HG03432 (cell line): ENCODE results near the gene PRMT7.

Source experiments
- ATAC-seq: cut with Tn5 transposase; IDR thresholded peaks from one replicate; pipeline ENCODE4 v1.9.1; 2021; ENCODE audit warnings: mild to moderate bottlenecking, moderate library complexity; ENCODE audit not compliant: unreplicated experiment

Gene PRMT7

GRCh38 chr16:68310774-68311511 lies at the start of gene PRMT7, which contains the start of gene SLC7A6OS:
Gene PRMT7 (plus strand): TSS chr16:68311019. CDS start chr16:68315980, 4,961 bp downstream.
Gene SLC7A6OS (minus strand): TSS chr16:68310946. CDS start chr16:68310926, 20 bp downstream.
- peak; percentile 97 for ATAC-seq

DNA sequence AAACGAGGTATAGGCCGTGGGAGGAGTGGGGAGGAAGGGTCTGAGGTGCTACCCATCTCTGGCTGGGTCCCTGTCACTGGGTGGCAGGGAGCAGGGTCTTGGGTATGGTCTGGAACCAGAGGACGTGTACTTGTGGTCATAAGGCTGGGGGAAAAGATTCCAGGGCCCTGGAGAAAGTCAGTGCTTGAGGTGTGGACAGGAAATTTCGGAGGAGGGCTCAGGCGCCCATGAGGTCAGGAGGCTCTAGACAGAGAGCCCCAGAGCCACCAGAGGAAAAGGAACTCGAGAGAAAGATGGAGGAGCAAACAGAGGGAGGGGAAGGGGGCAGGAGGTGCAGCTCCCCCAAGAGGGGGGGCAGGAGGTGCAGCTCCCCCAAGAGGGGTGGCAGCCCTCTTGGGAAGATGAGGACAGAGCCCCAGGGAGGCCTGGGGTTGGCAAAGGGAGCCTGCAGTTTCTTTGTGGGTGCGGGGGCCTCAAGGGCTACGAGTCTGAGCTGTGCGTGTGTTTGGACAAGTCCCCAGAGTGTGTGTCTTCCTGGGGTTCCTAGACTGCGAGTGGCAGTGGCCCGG lies 47.2 kb upstream of the PRMT7 start:
- ATAC-seq: peak; percentile 14

DNA sequence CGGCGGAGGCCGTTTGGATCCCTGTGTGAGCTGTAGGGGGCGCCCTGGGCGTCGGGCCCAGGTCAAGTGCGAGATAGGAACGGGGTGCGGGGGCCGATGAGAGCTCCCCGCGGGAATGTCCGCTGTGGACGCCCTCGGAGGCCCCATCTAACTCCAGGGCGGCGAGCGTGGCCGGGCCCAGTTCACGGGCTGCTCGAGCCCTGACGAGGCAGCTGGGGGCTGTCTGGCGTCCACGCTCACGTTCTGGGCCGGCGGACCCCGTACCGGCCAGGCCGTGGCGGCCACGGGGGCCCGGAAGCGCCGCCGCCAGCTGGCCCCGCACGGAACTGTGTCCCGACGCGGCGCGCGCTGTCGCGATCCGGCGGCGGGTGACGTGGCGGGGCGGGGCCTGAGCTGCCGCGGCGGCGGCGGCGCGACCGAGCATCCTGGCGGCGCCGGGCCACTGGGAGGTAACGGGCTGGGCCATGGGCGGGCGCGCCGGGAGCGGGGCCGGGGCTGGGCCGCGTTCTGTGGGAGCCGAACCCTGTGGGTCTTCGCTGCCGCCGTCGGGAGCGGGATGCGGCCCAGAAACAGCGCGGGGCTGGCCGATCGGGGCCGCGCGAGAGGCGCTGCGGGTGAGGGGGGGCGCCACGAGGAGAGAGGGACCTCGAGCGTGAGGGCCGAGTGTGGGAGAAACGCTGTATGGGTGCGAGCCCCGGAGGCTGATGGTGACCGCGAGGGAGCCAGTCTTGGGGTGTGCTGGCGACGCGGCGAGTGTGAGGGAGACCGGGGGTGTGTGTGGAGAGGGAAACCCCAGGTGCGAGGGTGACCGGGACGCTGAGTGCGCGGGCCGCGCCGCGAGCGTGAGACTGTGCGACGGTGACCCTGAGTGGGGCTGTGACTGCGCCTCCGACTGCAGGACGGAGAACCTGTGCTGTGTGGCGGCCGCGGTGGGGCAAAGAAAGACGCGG lies 46.4 kb upstream of the PRMT7 start, which contains the start of gene SLC7A6:
TSS of gene SLC7A6 (plus strand) at position 399 of the 950 bp plus-strand sequence. CDS start 10,201 bp downstream, outside the sequence.
- peak; percentile 66 for ATAC-seq

- ATAC-seq: no peak
These were observed 45.5 kb upstream of the PRMT7 start for GRCh38 chr16:68265078-68265920.

GRCh38 chr16:68267612-68268405 lies 43.0 kb upstream of the PRMT7 start:
- no peak for ATAC-seq

DNA sequence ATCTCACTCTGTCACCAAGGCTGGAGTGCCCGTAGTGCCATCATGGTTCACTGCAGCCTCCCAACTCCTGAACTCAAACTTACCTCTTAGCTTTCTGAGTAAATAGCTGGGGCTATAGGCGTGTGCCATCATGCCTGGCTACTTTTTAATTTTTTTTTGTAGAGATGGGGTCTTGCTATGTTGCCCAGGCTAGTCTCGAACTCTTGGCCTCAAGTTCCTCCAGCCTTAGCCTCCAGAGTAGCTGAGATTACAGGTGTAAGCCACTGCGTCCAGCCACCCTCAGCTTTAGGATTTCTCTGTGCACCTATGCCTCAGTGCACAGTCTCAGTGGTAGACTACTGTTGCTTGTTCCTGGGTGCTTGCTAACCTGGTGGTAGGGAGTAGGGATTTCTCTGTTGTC lies 41.0 kb upstream of the PRMT7 start:
- no peak for ATAC-seq

DNA sequence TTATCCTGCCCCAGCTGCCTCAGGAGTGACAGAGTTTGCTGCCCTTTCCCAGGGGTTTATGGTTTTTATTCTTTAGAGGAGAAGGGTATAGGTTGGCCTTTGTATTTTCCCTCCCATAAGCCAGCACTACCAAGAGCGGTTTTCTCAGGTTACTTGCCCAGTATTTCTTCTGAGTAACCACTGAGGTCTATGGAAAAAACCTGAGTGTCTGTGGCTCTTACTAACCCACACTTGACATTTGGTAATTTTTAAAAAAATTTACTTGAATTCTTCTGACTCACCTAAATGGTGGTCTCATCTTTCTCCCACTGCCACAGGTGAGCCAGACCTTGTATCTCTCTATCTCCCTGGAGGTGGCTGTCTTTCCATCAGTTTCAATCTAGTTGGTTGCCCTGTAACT lies 40.5 kb upstream of the PRMT7 start:
- no peak for ATAC-seq

DNA sequence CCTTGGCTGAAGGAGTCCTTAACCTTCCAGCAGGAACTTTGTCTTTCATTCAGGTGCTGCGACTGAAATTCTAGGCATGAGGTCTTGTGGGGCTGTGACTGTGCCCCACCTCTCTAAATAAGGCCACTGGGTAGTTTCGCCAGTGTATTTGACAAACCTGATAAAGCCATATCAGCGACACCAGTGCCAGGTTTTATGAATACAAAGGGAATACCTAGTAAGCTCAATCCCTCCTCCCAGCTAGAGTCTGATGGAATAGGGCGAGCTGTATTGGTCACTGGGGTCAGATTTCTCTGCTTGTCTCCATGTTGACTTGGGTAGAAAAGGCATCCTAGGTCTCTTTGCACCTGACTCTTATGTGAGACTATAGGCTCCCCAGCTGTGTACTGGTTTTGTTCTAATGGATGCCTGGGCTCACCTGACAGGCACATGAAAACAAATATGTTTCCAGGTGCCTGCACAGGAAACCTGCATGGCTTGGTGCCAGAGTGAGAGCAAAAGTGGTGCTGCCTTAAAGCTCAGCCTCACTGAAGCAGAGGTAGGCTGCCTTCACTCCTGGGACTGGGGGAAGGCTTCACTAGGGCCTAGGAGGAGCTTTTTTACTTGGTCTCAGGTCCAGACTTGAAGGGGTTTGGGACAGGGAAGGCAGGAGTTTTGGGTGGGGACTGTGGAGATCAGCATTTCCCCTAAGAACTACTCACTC lies 38.2 kb upstream of the PRMT7 start:
- no peak for ATAC-seq

- no peak for ATAC-seq
These were observed 37.4 kb upstream of the PRMT7 start for GRCh38 chr16:68273459-68273858.

- no peak for ATAC-seq
These were observed 36.9 kb upstream of the PRMT7 start for GRCh38 chr16:68273896-68274295.

DNA sequence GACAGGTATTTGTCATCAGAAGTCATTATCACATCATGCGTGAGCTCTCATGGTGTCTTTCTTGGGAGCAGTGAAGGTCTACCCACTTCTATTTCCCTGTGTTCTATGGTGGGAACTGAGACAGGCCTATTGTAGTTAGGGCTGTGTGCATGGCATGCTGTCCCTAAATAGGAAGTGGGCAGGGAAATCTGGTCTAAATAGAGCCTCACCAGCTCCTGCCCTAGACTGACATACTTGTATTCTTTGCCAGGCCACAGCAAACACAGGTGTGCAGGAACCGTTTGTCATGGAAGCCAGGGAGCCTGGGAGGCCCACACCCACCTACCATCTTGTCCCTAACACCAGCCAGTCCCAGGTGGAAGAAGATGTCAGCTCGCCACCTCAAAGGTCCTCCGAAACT lies 36.4 kb upstream of the PRMT7 start:
- ATAC-seq: no peak

- ATAC-seq: peak; percentile 82
These were observed 35.1 kb upstream of the PRMT7 start for GRCh38 chr16:68275611-68276191.

GRCh38 chr16:68276223-68276622 lies 34.6 kb upstream of the PRMT7 start:
- ATAC-seq: no peak

DNA sequence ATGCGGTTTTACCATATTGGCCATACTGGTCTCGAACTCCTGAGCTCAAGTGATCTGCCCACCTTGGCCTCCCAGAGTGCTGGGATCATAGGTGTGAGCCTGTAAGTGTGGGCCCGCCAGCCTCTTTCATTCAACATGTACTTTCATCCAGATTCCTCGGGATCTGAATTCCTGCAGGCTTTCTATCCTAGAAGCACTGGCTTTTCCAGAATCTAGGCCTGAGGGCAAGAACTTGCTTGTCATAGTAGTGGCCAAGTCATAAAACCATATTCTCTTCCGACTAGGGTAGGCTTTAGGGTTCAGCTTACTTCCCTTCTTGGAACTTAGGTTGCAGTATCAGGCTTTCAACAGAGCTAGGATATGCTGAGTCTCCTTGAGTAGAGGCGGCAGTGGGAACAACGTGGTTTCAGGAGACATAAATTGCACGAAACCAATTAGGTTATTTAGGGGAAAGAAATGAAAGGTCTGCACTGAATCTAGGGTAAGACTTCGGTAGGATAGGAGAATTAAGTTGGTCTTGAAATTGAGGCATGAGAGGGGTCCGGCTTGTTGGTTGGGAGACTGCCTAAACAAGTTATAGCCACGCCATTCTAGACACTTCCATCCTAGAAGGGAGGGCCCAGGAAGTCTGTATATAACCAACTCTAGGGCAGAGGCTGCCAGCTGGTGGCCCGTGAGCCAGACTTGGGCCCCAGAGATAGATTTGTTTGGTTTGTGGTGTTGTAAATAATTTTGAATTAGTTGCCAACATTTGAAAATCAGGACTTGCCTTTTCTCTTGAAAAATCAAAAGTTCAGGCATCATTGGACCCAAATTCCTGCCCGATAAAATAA lies 30.9 kb upstream of the PRMT7 start:
- ATAC-seq: no peak

DNA sequence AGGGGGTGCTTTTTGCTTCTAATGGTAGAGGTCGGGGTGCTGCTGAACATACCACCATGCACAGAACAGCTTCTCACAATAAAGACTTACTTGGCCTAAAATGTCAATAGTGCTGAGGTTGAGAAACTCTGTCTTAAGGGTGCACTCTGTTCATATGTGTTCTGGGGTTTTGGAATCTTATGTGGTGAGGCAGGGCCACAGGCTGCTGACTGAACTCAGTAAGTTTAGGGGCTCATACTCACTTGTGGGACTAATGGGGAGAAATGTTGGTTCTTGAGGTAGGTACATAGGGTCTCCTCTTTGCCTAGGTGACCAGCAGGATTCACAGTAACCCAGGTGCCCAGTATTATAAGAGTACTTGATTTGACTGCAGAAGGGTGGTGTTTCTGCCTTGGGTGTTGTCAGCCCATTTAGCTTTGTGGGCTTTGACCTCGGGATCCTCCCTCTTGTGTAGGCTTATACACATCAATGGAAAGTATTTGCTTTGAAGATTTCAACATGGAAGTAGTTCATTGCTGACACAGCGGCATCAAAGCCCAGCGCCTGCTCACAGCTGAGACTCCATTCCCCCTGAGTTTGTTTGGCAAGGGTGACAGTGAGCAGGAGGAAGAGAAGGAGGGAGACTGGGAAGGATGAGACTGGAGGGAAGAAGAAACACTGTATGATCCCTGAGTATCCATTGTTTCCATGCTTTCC lies 29.3 kb upstream of the PRMT7 start:
- no peak for ATAC-seq

DNA sequence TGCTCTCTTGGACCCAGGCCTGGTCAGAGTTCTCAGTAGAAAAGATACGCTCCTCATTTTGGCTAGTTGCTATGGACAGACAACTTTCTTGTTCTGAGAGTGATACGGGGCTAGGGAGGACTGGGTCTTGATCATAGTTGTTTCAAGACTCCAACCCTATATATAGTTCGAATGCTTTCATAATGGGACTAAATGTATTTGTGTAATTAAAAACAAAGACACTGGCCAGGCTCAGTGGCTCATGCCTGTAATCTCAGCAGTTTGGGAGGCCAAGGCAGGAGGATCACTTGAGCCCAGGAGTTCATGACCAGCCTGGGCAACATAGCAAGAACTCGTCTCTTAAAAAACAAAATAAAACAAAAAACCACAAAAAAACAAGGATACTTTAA lies 28.8 kb upstream of the PRMT7 start:
- no peak for ATAC-seq

DNA sequence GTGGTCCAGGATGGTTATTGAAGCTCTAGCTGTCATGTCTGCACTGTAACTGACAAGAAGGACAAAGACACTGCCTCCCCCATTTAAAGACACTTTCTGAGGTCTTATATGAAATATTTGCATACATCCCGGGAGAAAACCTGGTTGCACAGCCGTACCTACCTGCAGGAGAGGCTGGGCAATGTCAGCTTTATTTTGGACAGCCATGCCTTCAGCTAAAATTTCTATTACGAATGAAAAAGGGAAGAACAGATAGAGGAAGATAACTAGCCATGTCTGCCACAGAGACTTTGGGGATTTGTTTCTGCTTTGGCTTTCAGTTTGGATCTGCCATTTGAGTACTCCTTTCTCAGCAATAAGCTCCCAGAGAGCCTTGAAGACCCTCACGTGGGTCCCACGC lies 27.5 kb upstream of the PRMT7 start:
- ATAC-seq: no peak
